ENCODE measurements around the gene MRPL47. TPM values are rescaled to one million over a fixed set of nuclear protein-coding genes. Genes with fewer than 3 reads are reported as not detected.

The MRPL47 gene
- total and polyA plus RNA-seq, 10 of the 15 experiments (the other 5 are each of a cell fraction or from before 2014, with no cell fraction given): 40.6 to 237 (median 73.9) TPM

DNA sequence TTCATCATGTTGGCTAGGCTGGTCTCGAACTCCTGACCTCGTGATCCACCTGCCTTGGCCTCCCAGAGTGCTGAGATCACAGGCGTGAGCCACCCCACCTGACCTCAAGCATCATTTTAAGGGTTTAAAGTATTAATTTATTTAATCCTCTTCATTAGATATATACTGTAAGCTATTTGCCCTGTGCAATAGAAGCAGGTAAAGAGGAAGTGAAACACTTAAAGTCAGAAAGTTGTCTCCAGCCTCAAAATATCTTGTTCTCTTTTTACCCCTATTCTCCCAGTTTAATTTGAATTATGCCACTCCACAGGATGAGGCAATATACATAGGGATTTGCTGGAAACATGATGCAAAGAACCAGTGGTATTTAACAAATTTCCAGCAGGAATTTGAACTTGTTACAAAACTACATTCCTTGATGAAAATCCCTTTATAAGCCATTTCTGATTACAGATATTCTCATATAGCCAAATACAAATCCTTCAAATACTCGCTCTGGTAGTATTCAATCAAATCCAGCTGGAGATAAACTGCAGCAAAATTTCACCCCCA, 2.2 kb upstream of the MRPL47 start:
- 17% methylated on average over 4 of the region's 4 CpGs for WGBS (ENCODE audit: insufficient coverage, insufficient replicate concordance, low lambda C conversion rate, missing lambda C conversion rate)
- ChIA-PET POLR2A (no interaction called here), CTCF (no interaction called here), SMC1A (ENCODE audit: uncharacterized antibody, unreplicated experiment) (interaction anchor here (1.1 to 1.9 kb wide), 2 partner anchors 42 to 259 kb away, joined by 3 to 4 read pairs; partner anchors contain the start of gene MFN1), RAD21 (ENCODE audit: unreplicated experiment) (interaction anchor here (1.1 kb wide), 1 partner anchor 44 kb away, joined by 3 read pairs; the partner anchor contains the start of gene ACTL6A)
- peak overlapping the region; percentile 35 for H3K27ac ChIP-seq (ENCODE audit: control insufficient read depth, insufficient read depth)
- FAIRE-seq: no peak
- H4K20me1 ChIP-seq (ENCODE audit: control insufficient read depth, insufficient read depth): no peaks in the 10 kb centered on the region
- ATAC-seq: peak; percentile 31
- H3K79me2 ChIP-seq (ENCODE audit: control insufficient read depth, insufficient read depth, low read length): peaks cover 62% of the 10 kb centered on the region
- peak overlapping the region; percentile 83 for H3K4me2 ChIP-seq (ENCODE audit: control insufficient read depth, insufficient read depth)
- H3K4me3 ChIP-seq: peak overlapping the region; percentile 85
- no peak for DNase-seq (ENCODE audit: low read depth, low spot score)
- H3K4me1 ChIP-seq (ENCODE audit: control insufficient read depth, insufficient read depth, low read length): peaks cover 20% of the 10 kb centered on the region
- no peaks in the 10 kb centered on the region for H3K27me3 ChIP-seq (replicated peaks in 1 of 2; ENCODE audit: control insufficient read depth in 2 of 2, insufficient read depth in 2 of 2, low read length in 1 of 2)
- intact Hi-C loops (cut with micrococcal nuclease; ENCODE audit: unreplicated experiment) (no loop called here), in situ Hi-C loops (cut with MboI) (no loop called here)
- peaks cover 0 to 4% of the 10 kb centered on the region in 2 experiments; a peak in 1 of 4 replicates for H3K36me3 ChIP-seq (ENCODE audit: control insufficient read depth in 2 of 2, insufficient read depth in 2 of 2, low read length in 1 of 2)
- no peaks in the 10 kb centered on the region for H3K9me3 ChIP-seq (replicated peaks; ENCODE audit: control insufficient read depth, insufficient read depth, low read length)
- H3K9ac ChIP-seq (ENCODE audit: control insufficient read depth, insufficient read depth, low read length): no peak overlapping the region
- no TSS peak for BruUV-seq (replicated peaks)
- no peak overlapping the region for H2AFZ ChIP-seq (ENCODE audit: control insufficient read depth, low read depth, low read length)
- TF ChIP-seq YY1 (IDR thresholded peaks at IDR 0.05; ENCODE audit: low read depth, low read length): no peak
- TF ChIP-seq IKZF2 (IDR thresholded peaks at IDR 0.05): peak; percentile 30 to 49; a peak in 2 of 4 replicates
- TF ChIP-seq, protein P1, sequence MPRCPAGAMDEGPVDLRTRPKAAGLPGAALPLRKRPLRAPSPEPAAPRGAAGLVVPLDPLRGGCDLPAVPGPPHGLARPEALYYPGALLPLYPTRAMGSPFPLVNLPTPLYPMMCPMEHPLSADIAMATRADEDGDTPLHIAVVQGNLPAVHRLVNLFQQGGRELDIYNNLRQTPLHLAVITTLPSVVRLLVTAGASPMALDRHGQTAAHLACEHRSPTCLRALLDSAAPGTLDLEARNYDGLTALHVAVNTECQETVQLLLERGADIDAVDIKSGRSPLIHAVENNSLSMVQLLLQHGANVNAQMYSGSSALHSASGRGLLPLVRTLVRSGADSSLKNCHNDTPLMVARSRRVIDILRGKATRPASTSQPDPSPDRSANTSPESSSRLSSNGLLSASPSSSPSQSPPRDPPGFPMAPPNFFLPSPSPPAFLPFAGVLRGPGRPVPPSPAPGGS (IDR thresholded peaks at IDR 0.05; ENCODE audit: borderline replicate concordance, insufficient read depth, low read depth, low read length, poor library complexity, severe bottlenecking): no peak
- no peak for TF ChIP-seq CBX3 (IDR thresholded peaks at IDR 0.05; ENCODE audit: borderline replicate concordance, low read depth)
- no peak for TF ChIP-seq POLR2AphosphoS5 (IDR thresholded peaks at IDR 0.05; ENCODE audit: low read length)
- TF ChIP-seq, protein P2, sequence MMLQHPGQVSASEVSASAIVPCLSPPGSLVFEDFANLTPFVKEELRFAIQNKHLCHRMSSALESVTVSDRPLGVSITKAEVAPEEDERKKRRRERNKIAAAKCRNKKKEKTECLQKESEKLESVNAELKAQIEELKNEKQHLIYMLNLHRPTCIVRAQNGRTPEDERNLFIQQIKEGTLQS (IDR thresholded peaks at IDR 0.05; ENCODE audit: borderline replicate concordance, extremely low read depth, low read depth, low read length): no peak
- no peak for TF ChIP-seq RAD51 (IDR thresholded peaks at IDR 0.05)
- peak; percentile 56; the same call in 1 of the 2 replicates for TF ChIP-seq DPF2 (IDR thresholded peaks at IDR 0.05)
- TF ChIP-seq MTA2 (IDR thresholded peaks at IDR 0.05; ENCODE audit: low read depth): 0 out of 2 replicates have a peak, but pooled peaks have one; percentile 36
- TF ChIP-seq NFXL1 (IDR thresholded peaks at IDR 0.05; ENCODE audit: borderline replicate concordance): no peak
- TF ChIP-seq SRF (IDR thresholded peaks at IDR 0.05; ENCODE audit: low read depth in 2 of 2, low read length in 2 of 2): no peak
- TF ChIP-seq, protein P3, sequence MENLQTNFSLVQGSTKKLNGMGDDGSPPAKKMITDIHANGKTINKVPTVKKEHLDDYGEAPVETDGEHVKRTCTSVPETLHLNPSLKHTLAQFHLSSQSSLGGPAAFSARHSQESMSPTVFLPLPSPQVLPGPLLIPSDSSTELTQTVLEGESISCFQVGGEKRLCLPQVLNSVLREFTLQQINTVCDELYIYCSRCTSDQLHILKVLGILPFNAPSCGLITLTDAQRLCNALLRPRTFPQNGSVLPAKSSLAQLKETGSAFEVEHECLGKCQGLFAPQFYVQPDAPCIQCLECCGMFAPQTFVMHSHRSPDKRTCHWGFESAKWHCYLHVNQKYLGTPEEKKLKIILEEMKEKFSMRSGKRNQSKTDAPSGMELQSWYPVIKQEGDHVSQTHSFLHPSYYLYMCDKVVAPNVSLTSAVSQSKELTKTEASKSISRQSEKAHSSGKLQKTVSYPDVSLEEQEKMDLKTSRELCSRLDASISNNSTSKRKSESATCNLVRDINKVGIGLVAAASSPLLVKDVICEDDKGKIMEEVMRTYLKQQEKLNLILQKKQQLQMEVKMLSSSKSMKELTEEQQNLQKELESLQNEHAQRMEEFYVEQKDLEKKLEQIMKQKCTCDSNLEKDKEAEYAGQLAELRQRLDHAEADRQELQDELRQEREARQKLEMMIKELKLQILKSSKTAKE (IDR thresholded peaks at IDR 0.05; ENCODE audit: low read depth, poor library complexity, severe bottlenecking): no peak
- 0 out of 2 replicates have a peak, but pooled peaks have one; percentile 27 for TF ChIP-seq ATF7 (IDR thresholded peaks at IDR 0.05; ENCODE audit: low read depth)
- TF ChIP-seq LARP7 (IDR thresholded peaks at IDR 0.05): no peak
- no peak for TF ChIP-seq STAT1 (conservative IDR thresholded peaks at IDR 0.05)
- peak; percentile 96 for TF ChIP-seq SPI1 (IDR thresholded peaks at IDR 0.05; ENCODE audit: borderline replicate concordance, insufficient read depth, low read depth, low read length)
- TF ChIP-seq IKZF1 (conservative IDR thresholded peaks at IDR 0.05): no peak; the same call in 1 of the 2 replicates
- TF ChIP-seq, protein P4, sequence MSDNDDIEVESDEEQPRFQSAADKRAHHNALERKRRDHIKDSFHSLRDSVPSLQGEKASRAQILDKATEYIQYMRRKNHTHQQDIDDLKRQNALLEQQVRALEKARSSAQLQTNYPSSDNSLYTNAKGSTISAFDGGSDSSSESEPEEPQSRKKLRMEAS (IDR thresholded peaks at IDR 0.05; ENCODE audit: low read depth, low read length): no peak
- TF ChIP-seq, protein P5, sequence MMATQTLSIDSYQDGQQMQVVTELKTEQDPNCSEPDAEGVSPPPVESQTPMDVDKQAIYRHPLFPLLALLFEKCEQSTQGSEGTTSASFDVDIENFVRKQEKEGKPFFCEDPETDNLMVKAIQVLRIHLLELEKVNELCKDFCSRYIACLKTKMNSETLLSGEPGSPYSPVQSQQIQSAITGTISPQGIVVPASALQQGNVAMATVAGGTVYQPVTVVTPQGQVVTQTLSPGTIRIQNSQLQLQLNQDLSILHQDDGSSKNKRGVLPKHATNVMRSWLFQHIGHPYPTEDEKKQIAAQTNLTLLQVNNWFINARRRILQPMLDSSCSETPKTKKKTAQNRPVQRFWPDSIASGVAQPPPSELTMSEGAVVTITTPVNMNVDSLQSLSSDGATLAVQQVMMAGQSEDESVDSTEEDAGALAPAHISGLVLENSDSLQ (IDR thresholded peaks at IDR 0.05): no peak
- no peak for TF ChIP-seq HDAC2 (IDR thresholded peaks at IDR 0.05)
- TF ChIP-seq SUZ12 (IDR thresholded peaks at IDR 0.05; ENCODE audit: unreplicated experiment): no peak

Data from GM12878 (cell line).